ENCODE measurements around the gene CNGB1. TPM values are rescaled to one million over a fixed set of nuclear protein-coding genes. Genes with fewer than 3 reads are reported as not detected.

Gene CNGB1
- total RNA-seq, 2 experiments from 2014 or later = not detected

- no peaks in the 10 kb centered on the region for H4K20me1 ChIP-seq (ENCODE audit: insufficient read depth, low read length)
- no peak for DNase-seq (ENCODE audit: low spot score)
- H3K36me3 ChIP-seq (ENCODE audit: insufficient read depth, low read length) = no peaks in the 10 kb centered on the region
- TF ChIP-seq CTCF (conservative IDR thresholded peaks at IDR 0.05; ENCODE audit: low read length) (no peak), EZH2phosphoT487 (IDR thresholded peaks at IDR 0.05; ENCODE audit: borderline replicate concordance, low read depth, low read length) (no peak)
- intact Hi-C loops (cut with micrococcal nuclease; ENCODE audit: unreplicated experiment) = no loop called here
- no peak overlapping the region for H2AFZ ChIP-seq (ENCODE audit: low read length)
- no peaks in the 10 kb centered on the region for H3K4me1 ChIP-seq (ENCODE audit: insufficient read depth, low read length, poor library complexity, severe bottlenecking)
- H3K4me2 ChIP-seq (ENCODE audit: low read length) = no peak overlapping the region
- H3K9me3 ChIP-seq (ENCODE audit: low read length) = no peaks in the 10 kb centered on the region
- no peaks in the 10 kb centered on the region for H3K9me2 ChIP-seq (ENCODE audit: insufficient read depth, low read length)
- ChIA-PET POLR2A (interaction anchor here (0.5 to 1.0 kb wide), 4 partner anchors 34 to 685 kb away, joined by 3 read pairs; partner anchors contain the start of gene CFAP20), CTCF (ENCODE audit: unreplicated experiment) (no interaction called here)
- no peak overlapping the region for H3K27ac ChIP-seq (ENCODE audit: low read depth, low read length, poor library complexity, severe bottlenecking)
- no peak overlapping the region for H3K4me3 ChIP-seq (ENCODE audit: low read depth, low read length, poor library complexity, severe bottlenecking)
- BruUV-seq (replicated peaks) = no TSS peak
- no peaks in the 10 kb centered on the region for H3K79me2 ChIP-seq (ENCODE audit: insufficient read depth, low read depth, low read length)
Measured at GRCh38 chr16:57966204-57966771, 4.6 kb downstream of the CNGB1 start.

GRCh38 chr16:57964157-57964700 is 6.7 kb downstream of the CNGB1 start:
- H3K9me2 ChIP-seq (ENCODE audit: insufficient read depth, low read length) = no peaks in the 10 kb centered on the region
- H3K9me3 ChIP-seq (ENCODE audit: low read length) = no peaks in the 10 kb centered on the region
- no TSS peak for BruUV-seq (replicated peaks)
- no peaks in the 10 kb centered on the region for H3K79me2 ChIP-seq (ENCODE audit: insufficient read depth, low read depth, low read length)
- POLR2A ChIA-PET = no interaction called here
- H3K4me1 ChIP-seq (ENCODE audit: insufficient read depth, low read length, poor library complexity, severe bottlenecking) = no peaks in the 10 kb centered on the region
- TF ChIP-seq CTCF (conservative IDR thresholded peaks at IDR 0.05; ENCODE audit: low read length) (no peak), EZH2phosphoT487 (IDR thresholded peaks at IDR 0.05; ENCODE audit: borderline replicate concordance, low read depth, low read length) (no peak)
- intact Hi-C loops (cut with micrococcal nuclease; ENCODE audit: unreplicated experiment) = no loop called here
- DNase-seq (ENCODE audit: low spot score) = no peak
- CTCF ChIA-PET (ENCODE audit: unreplicated experiment) = no interaction called here
- H3K27ac ChIP-seq (ENCODE audit: low read depth, low read length, poor library complexity, severe bottlenecking) = no peak overlapping the region
- no peaks in the 10 kb centered on the region for H4K20me1 ChIP-seq (ENCODE audit: insufficient read depth, low read length)
- no peak overlapping the region for H3K4me3 ChIP-seq (ENCODE audit: low read depth, low read length, poor library complexity, severe bottlenecking)
- no peak overlapping the region for H3K4me2 ChIP-seq (ENCODE audit: low read length)
- no peaks in the 10 kb centered on the region for H3K36me3 ChIP-seq (ENCODE audit: insufficient read depth, low read length)
- no peak overlapping the region for H2AFZ ChIP-seq (ENCODE audit: low read length)

- ChIA-PET CTCF (ENCODE audit: unreplicated experiment) (no interaction called here), POLR2A (no interaction called here)
- H3K79me2 ChIP-seq (ENCODE audit: insufficient read depth, low read depth, low read length) = no peaks in the 10 kb centered on the region
- H3K4me3 ChIP-seq (ENCODE audit: low read depth, low read length, poor library complexity, severe bottlenecking) = no peak overlapping the region
- H3K4me2 ChIP-seq (ENCODE audit: low read length) = no peak overlapping the region
- H3K36me3 ChIP-seq (ENCODE audit: insufficient read depth, low read length) = no peaks in the 10 kb centered on the region
- no peak overlapping the region for H3K27ac ChIP-seq (ENCODE audit: low read depth, low read length, poor library complexity, severe bottlenecking)
- no peaks in the 10 kb centered on the region for H4K20me1 ChIP-seq (ENCODE audit: insufficient read depth, low read length)
- H2AFZ ChIP-seq (ENCODE audit: low read length) = no peak overlapping the region
- no peaks in the 10 kb centered on the region for H3K9me3 ChIP-seq (ENCODE audit: low read length)
- DNase-seq (ENCODE audit: low spot score) = no peak
- no peaks in the 10 kb centered on the region for H3K9me2 ChIP-seq (ENCODE audit: insufficient read depth, low read length)
- no peak for TF ChIP-seq EZH2phosphoT487 (IDR thresholded peaks at IDR 0.05; ENCODE audit: borderline replicate concordance, low read depth, low read length)
- no peak for TF ChIP-seq CTCF (conservative IDR thresholded peaks at IDR 0.05; ENCODE audit: low read length)
- intact Hi-C loops (cut with micrococcal nuclease; ENCODE audit: unreplicated experiment) = no loop called here
- BruUV-seq (replicated peaks) = no TSS peak
- no peaks in the 10 kb centered on the region for H3K4me1 ChIP-seq (ENCODE audit: insufficient read depth, low read length, poor library complexity, severe bottlenecking)
Measured at GRCh38 chr16:57962756-57963155, 8.2 kb downstream of the CNGB1 start.

Measured in OCI-LY7 (cell line).